Immature natural killer cell (primary cell): ENCODE measurements around the gene OBSCN. TPM values are rescaled to one million over a fixed set of nuclear protein-coding genes. Genes with fewer than 3 reads are reported as not detected.
"Not testable (repeated sequence)": the region's sequence is repeated elsewhere in the genome, so short reads cannot be mapped to it uniquely, and the experiment has no call there.

Experiments
- DNase-seq, 3 donors: peaks; one replicate each; pipeline ENCODE4 v3.0.0; 2022; ENCODE audit warnings: mixed read lengths in 1 of 3
- H3K27ac Mint-ChIP-seq, 6 donors: one replicate each; pipeline ENCODE4 v1.8.0; 2020; ENCODE audit warnings: mixed read lengths in 6 of 6, mild to moderate bottlenecking in 5 of 6, inconsistent platforms in 4 of 6, moderate library complexity in 3 of 6
- H3K27me3 Mint-ChIP-seq, 3 donors: one replicate each; pipeline ENCODE4 v1.8.0; 2020 to 2021; ENCODE audit warnings: low read depth in 3 of 3, mild to moderate bottlenecking in 3 of 3, mixed read lengths in 3 of 3, moderate library complexity in 3 of 3, inconsistent platforms in 1 of 3
- H3K36me3 Mint-ChIP-seq, 3 donors: one replicate each; pipeline ENCODE4 v1.8.0; 2020; ENCODE audit warnings: mixed read lengths in 3 of 3, inconsistent platforms in 2 of 3, mild to moderate bottlenecking in 2 of 3
- H3K4me1 Mint-ChIP-seq, 2 donors: one replicate each; pipeline ENCODE4 v1.8.0; 2020; ENCODE audit warnings: inconsistent platforms in 2 of 2, mild to moderate bottlenecking in 2 of 2, mixed read lengths in 2 of 2, moderate library complexity in 1 of 2
- H3K4me3 Mint-ChIP-seq, 5 donors: one replicate each; pipeline ENCODE4 v1.8.0; 2020; ENCODE audit warnings: mild to moderate bottlenecking in 5 of 5, mixed read lengths in 5 of 5, inconsistent platforms in 3 of 5, moderate library complexity in 3 of 5
- H3K9me3 Mint-ChIP-seq, 6 donors: one replicate each; pipeline ENCODE4 v1.8.0; 2020; ENCODE audit warnings: mild to moderate bottlenecking in 6 of 6, mixed read lengths in 6 of 6, inconsistent platforms in 4 of 6, moderate library complexity in 3 of 6
- polyA plus RNA-seq, 3 donors: library from polyadenylated mRNA; unstranded; fragments of 300-500 nt; fragmentation: Illumina TruSeq; gene quantifications; one replicate each; pipeline ENCODE4 v1.2.3, GENCODE V29; 2021

OBSCN gene
- polyA plus RNA-seq, 3 donors from 2014 or later: 0.19 to 1.9 TPM; not detected in 1

GRCh38 chr1:228267962-228268880 is 60.4 kb downstream of the OBSCN start:
- Mint-ChIP-seq H3K4me1 (no peaks in the 10 kb centered on the region), H3K9me3 (peaks cover 0 to 3% (median 0%) of the 10 kb centered on the region in 6 donors), H3K36me3 (peaks cover 0 to 5% (median 0%) of the 10 kb centered on the region in 3 donors), H3K27ac (peak overlapping the region in 1 of 6 donors; percentile 55), H3K27me3 (peaks cover 0 to 2% (median 0%) of the 10 kb centered on the region in 3 donors), H3K4me3 (no peak overlapping the region)
- no peak for DNase-seq

- H3K27ac Mint-ChIP-seq: no peak overlapping the region
- DNase-seq: no peak
- peaks cover 0 to 5% (median 0%) of the 10 kb centered on the region in 3 donors for H3K36me3 Mint-ChIP-seq
- H3K27me3 Mint-ChIP-seq: peaks cover 0 to 2% (median 0%) of the 10 kb centered on the region in 3 donors
- H3K4me1 Mint-ChIP-seq: no peaks in the 10 kb centered on the region
- H3K9me3 Mint-ChIP-seq: peaks cover 0 to 3% (median 0%) of the 10 kb centered on the region in 6 donors
- no peak overlapping the region for H3K4me3 Mint-ChIP-seq
Measured at GRCh38 chr1:228268881-228269265, 61.0 kb downstream of the OBSCN start.

GRCh38 chr1:228269431-228269830 is 61.6 kb downstream of the OBSCN start:
- H3K36me3 Mint-ChIP-seq, H3K4me3 Mint-ChIP-seq, H3K27me3 Mint-ChIP-seq, H3K27ac Mint-ChIP-seq, H3K9me3 Mint-ChIP-seq, H3K4me1 Mint-ChIP-seq, DNase-seq: not testable (repeated sequence)

GRCh38 chr1:228270032-228270431 is 62.2 kb downstream of the OBSCN start:
- peaks cover 0 to 5% (median 0%) of the 10 kb centered on the region in 3 donors for H3K36me3 Mint-ChIP-seq
- H3K27ac Mint-ChIP-seq: no peak overlapping the region
- H3K4me1 Mint-ChIP-seq: peaks cover 0 to 6% of the 10 kb centered on the region in 2 donors
- peaks cover 0 to 4% (median 2%) of the 10 kb centered on the region in 3 donors for H3K27me3 Mint-ChIP-seq
- H3K9me3 Mint-ChIP-seq: no peaks in the 10 kb centered on the region
- no peak for DNase-seq
- no peak overlapping the region for H3K4me3 Mint-ChIP-seq

GRCh38 chr1:228271701-228272251 is 63.9 kb downstream of the OBSCN start:
- no peaks in the 10 kb centered on the region for H3K9me3 Mint-ChIP-seq
- no peak overlapping the region for H3K27ac Mint-ChIP-seq
- H3K27me3 Mint-ChIP-seq: peaks cover 0 to 6% (median 2%) of the 10 kb centered on the region in 3 donors
- H3K4me3 Mint-ChIP-seq: no peak overlapping the region
- no peak for DNase-seq
- H3K4me1 Mint-ChIP-seq: peaks cover 0 to 10% of the 10 kb centered on the region in 2 donors
- no peaks in the 10 kb centered on the region for H3K36me3 Mint-ChIP-seq

GRCh38 chr1:228272331-228272791 is 64.5 kb downstream of the OBSCN start:
- H3K4me1 Mint-ChIP-seq: peaks cover 0 to 10% of the 10 kb centered on the region in 2 donors
- DNase-seq: no peak
- no peaks in the 10 kb centered on the region for H3K9me3 Mint-ChIP-seq
- H3K27ac Mint-ChIP-seq: peak overlapping the region in 2 of 6 donors; percentile 32 to 69
- peaks cover 0 to 6% (median 2%) of the 10 kb centered on the region in 3 donors for H3K27me3 Mint-ChIP-seq
- H3K36me3 Mint-ChIP-seq: no peaks in the 10 kb centered on the region
- no peak overlapping the region for H3K4me3 Mint-ChIP-seq

GRCh38 chr1:228272831-228273571 is 65.2 kb downstream of the OBSCN start:
- no peak overlapping the region for H3K4me3 Mint-ChIP-seq
- H3K36me3 Mint-ChIP-seq: no peaks in the 10 kb centered on the region
- H3K27me3 Mint-ChIP-seq: peaks cover 0 to 6% (median 2%) of the 10 kb centered on the region in 3 donors
- no peak for DNase-seq
- H3K9me3 Mint-ChIP-seq: no peaks in the 10 kb centered on the region
- H3K4me1 Mint-ChIP-seq: peaks cover 0 to 10% of the 10 kb centered on the region in 2 donors
- no peak overlapping the region for H3K27ac Mint-ChIP-seq

GRCh38 chr1:228273720-228274451 is 66.0 kb downstream of the OBSCN start:
- Mint-ChIP-seq H3K27me3 (peaks cover 0 to 6% (median 2%) of the 10 kb centered on the region in 3 donors), H3K9me3 (no peaks in the 10 kb centered on the region), H3K4me1 (peaks cover 0 to 10% of the 10 kb centered on the region in 2 donors), H3K27ac (no peak overlapping the region), H3K36me3 (no peaks in the 10 kb centered on the region), H3K4me3 (peak overlapping the region in 2 of 5 donors; percentile 61 to 75)
- DNase-seq: no peak

GRCh38 chr1:228274452-228275178 is 66.8 kb downstream of the OBSCN start:
- H3K9me3 Mint-ChIP-seq: no peaks in the 10 kb centered on the region
- peak overlapping the region in 5 of 6 donors; percentile 31 to 77 (median 60) for H3K27ac Mint-ChIP-seq
- H3K4me3 Mint-ChIP-seq: peak overlapping the region; percentile 75 to 83 (median 78)
- no peak for DNase-seq
- H3K36me3 Mint-ChIP-seq: no peaks in the 10 kb centered on the region
- peaks cover 0 to 6% (median 3%) of the 10 kb centered on the region in 3 donors for H3K27me3 Mint-ChIP-seq
- peaks cover 0 to 10% of the 10 kb centered on the region in 2 donors for H3K4me1 Mint-ChIP-seq

- no peaks in the 10 kb centered on the region for H3K36me3 Mint-ChIP-seq
- peaks cover 0 to 10% of the 10 kb centered on the region in 2 donors for H3K4me1 Mint-ChIP-seq
- H3K27ac Mint-ChIP-seq: peak overlapping the region in 5 of 6 donors; percentile 31 to 77 (median 60)
- H3K27me3 Mint-ChIP-seq: peaks cover 0 to 6% (median 3%) of the 10 kb centered on the region in 3 donors
- no peaks in the 10 kb centered on the region for H3K9me3 Mint-ChIP-seq
- no peak for DNase-seq
- H3K4me3 Mint-ChIP-seq: peak overlapping the region; percentile 75 to 83 (median 78)
Measured at GRCh38 chr1:228275179-228275429, 67.3 kb downstream of the OBSCN start.

- Mint-ChIP-seq H3K4me1 (peaks cover 0 to 10% of the 10 kb centered on the region in 2 donors), H3K27ac (peak overlapping the region in 4 of 6 donors; percentile 34 to 77 (median 48)), H3K36me3 (no peaks in the 10 kb centered on the region), H3K4me3 (peak overlapping the region; percentile 75 to 83 (median 78)), H3K27me3 (peaks cover 0 to 6% (median 3%) of the 10 kb centered on the region in 3 donors), H3K9me3 (no peaks in the 10 kb centered on the region)
- peak; percentile 76 to 81 (median 80) for DNase-seq
Measured at GRCh38 chr1:228275430-228276173, 67.8 kb downstream of the OBSCN start.

- peaks cover 0 to 6% (median 3%) of the 10 kb centered on the region in 3 donors for H3K27me3 Mint-ChIP-seq
- H3K4me3 Mint-ChIP-seq: peak overlapping the region; percentile 75 to 83 (median 78)
- no peaks in the 10 kb centered on the region for H3K36me3 Mint-ChIP-seq
- DNase-seq: peak; percentile 5 to 33 (median 14)
- H3K4me1 Mint-ChIP-seq: peaks cover 0 to 10% of the 10 kb centered on the region in 2 donors
- no peaks in the 10 kb centered on the region for H3K9me3 Mint-ChIP-seq
- peak overlapping the region in 2 of 6 donors; percentile 42 to 53 for H3K27ac Mint-ChIP-seq
Measured at GRCh38 chr1:228276174-228276831, 68.5 kb downstream of the OBSCN start.
